Esophagus mucosa (tissue), 1 donor: ENCODE data around the gene TLN1. TPM values are rescaled to one million over a fixed set of nuclear protein-coding genes. Genes with fewer than 3 reads are reported as not detected.
A peak's percentile ranks its signal among the peaks of the same experiment; 100 is the strongest.

ENCODE experiments used
- ATAC-seq: fragments of 200-7000 bp; cut with Tn5 transposase; one replicate; pipeline ENCODE4 v1.9.1; 2020
- total RNA-seq: library from RNA; stranded (reverse); gene quantifications from one replicate; pipeline ENCODE4 v1.2.4, GENCODE V29; 2023
- donor health status: DM: yes; HTN: yes; CAD: no.

The TLN1 gene
- total RNA-seq, 1 donor from 2014 or later, result 84.6 TPM

DNA sequence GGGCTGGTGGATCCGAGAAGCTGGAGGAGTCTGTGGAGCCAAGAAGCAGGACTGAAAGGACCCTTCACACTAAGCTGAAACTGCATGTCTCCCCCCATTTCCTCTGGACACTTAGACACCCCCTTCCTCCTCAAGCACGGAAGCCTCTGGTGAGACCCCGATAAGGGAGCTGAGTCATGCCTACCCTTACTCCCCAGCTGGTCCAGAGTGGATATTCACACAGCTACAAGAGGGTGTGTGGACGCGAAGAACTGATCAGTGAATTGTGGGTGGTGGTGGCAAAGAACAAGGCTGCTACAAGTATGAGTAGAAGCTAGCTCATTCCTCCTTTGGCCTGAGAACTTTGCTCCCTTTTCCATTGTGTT is 4.3 kb downstream of the TLN1 start:
- ATAC-seq, result no peak

DNA sequence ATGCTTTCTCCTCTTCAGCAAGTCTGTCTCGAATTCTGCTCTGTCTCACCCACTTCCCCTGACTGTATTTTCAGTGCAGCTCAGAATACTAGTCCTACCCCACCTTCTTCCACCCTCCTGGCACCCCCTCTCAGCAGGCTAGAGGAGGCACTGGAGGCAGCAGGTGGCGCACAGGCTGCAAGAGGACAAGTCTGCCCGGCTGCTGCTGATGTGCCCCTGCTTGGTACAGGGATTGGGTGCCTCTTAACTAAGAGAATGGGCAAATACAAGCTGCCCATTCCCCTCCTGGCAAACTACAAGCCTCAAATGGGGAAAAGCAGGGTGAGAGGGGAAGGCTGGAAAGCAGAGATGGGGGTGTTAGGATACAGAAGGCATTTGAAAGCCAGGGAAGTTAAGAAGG is 5.1 kb downstream of the TLN1 start:
- no peak for ATAC-seq

DNA sequence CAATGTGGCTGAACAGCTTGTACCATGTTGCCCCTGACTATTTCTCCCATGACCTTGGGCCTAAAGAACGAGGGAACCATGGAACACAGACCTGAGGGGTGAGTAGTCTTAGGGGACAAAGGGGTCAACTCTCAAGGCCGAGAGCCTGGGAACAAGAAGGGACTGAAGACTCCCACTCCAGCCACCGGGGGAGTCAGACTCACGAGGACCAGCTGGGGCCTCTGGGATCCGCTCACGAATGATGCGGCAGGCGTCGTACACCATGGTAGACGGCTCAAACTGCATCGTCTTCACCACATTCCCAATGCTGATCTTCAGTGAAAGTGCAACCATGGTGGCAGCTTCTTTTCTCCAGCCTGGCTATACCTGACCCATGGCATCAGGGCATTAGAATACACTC is 6.6 kb downstream of the TLN1 start:
- ATAC-seq, result no peak

DNA sequence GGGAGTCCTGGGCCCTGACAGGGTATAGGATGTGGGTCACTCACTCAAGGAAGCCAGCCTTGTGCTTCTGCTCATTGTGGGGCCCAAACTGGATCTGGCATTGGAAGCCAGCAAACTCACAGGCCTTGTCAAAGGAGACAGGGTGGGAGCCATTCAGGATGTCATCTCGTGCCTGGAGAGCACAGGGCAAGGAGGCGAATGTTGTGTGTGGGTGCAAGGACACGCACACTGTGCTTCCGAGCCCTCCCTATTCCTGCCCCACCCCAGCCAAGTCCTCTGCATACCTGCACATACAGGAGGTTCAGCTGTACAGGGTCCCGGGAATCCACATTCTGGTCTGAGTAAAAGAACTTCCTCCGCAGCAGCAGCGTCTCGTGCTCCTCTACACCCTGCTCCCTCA is 8.1 kb downstream of the TLN1 start:
- ATAC-seq, result no peak

DNA sequence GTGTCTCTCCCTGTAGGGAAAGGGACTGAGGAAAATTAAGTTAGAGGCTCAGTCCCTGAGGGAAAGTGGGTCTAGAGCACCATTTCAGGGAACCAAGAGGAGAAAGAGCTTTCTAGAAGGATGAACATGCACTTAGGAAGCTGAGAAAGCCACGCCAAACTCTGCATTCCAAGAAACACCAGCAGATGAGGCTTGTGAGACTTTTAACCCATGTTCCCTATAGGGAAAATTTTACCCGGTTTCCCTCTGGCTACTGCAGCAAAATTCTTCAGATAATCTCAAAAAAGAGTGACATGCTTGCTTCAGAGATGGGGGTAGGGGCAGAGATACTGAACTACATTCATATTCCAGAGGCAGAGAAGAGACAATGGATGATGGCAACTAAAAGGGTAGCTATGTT is 8.6 kb downstream of the TLN1 start:
- no peak for ATAC-seq

DNA sequence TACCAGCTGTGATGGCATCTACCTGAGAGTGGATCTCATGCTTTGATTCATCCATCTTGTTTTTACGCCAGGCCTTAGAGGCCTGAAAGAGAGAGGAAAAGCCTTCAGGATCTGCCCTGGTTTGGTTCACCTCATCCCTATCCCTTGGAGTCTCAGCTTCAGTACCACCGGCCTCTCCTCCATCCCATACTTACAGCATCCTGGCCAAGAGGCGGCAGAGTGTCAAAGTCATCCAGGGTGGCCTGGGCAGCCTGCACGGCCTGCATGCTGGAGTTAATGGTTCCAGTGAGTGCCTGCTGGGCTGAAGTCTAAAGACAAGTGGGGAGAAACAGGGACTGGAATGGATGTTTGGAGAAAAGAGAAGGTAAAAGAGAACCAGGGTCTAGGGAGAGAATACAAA is 12.4 kb downstream of the TLN1 start:
- no peak for ATAC-seq

DNA sequence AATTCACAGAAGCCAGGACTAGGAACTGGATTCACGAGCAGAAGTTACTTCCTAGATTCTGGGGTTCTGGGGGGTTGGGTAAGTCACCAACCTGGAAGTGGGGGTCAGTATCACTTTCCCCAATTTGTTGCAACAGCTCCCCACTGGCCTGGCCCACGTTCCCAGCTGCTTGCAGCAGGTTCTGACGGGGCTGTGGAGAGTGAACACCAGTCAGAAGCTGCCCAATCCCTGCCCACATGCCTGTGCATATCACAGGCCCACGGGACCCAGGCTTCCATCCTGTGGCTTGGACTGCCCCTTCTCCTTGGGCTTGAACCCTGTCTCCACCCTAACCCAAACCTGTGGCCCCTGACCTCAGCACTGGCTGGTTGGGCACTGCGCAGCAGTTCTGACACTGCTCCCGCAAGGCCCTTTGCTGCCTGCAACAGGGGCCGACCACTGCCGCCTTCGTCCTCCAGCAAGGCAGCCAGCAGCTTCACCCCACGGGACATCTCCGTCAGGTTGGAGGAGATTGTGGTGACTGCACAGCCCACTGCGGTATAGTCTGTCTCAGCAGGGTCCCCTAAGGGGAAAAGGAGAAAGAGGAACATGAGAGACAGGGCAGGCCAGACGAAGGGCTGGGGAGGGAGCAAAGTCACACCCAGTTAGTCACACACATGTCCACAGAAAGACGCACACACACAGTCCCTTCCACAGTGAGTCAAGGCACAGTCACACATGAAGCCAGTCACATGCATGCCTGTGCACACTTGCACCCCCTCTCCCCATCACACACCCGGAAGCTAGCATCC is 13.1 kb downstream of the TLN1 start:
- ATAC-seq, result peak; percentile 93

DNA sequence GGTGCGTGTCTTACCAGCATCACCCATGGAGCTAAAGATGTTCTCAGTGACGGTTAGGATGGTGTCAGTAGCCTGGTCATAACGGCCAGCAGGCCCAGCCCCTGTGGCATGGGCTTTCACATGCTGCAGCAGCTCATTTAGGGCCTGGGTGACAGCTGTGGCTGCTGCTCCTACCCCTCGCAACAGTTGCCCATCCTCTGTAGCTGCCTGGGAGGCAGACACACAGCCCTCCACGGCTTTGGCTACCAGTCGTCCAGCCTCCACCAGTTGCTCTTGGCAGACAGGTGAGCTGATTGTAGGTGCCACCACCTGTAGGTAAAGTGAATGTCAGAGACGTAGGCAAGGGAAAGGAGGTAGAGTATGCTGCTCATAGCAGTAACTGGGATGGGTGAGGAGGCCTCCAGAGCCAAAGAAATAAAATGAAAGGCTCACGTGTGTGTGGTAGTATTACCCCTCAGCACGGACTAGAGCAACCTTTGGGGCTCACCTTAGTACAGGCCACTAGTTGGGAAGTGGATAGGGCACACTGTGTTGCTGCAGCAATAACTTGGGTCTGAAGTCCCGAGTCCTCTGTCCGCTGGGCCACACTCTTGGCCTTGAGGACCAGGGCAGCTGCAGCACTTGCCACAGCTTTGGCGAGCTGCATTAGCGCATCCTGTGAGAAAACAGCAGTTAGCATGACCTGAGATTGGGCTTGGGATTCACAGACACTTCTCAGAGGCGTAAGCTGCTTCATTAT is 14.7 kb downstream of the TLN1 start:
- no peak for ATAC-seq

DNA sequence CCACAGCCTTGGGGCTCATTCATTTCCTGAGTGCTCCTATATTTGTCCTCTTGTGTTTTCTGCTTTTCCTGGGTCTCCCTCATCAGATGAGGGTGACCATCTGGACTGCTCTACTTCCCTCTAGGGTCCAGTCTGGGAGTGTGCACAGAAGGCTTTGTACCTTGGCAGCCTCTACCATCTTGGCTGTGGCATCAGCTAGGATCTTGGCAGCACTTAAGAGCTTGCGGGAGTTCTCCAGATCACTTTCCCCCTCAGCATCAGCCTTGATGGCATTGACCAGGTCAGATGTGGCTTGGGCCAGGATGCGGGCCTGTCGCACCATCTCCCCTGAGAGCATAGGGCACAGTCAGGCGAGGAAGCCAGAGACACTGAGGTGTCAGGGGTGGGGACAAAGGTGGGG is 15.8 kb downstream of the TLN1 start:
- ATAC-seq, result no peak

DNA sequence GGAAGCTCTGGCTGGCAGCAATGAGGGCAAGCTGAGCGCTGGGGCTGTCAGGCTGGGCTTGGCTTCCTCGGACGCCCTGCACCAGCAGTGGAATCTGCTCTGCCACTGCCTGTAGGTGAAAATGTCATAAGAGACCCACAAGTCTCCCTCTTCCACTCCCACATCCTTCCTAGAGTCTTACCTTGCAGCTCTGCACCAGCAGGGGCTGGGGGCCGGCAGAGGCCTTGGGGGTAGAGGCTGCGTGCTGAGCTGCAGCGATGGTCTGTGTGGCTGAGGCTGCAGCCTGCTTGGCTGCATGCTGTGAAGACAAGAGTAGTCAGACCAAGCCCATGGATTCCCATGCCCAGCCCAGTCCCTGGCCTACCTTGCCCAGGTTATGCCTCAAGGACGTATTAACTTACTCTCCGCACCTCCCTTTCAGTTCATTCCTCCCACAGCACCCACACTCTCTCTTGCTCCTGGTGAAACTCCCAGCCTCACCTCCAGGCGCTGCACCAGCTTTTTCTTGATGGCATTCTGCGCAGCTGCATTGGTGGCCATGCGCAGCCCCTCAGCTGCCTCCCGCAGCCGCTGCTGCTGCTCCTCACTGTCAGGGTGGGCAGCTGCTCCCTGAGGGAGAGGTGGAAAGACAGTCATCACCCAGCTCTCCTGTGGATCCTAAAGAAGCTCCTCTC is 17.3 kb downstream of the TLN1 start:
- ATAC-seq, result no peak

DNA sequence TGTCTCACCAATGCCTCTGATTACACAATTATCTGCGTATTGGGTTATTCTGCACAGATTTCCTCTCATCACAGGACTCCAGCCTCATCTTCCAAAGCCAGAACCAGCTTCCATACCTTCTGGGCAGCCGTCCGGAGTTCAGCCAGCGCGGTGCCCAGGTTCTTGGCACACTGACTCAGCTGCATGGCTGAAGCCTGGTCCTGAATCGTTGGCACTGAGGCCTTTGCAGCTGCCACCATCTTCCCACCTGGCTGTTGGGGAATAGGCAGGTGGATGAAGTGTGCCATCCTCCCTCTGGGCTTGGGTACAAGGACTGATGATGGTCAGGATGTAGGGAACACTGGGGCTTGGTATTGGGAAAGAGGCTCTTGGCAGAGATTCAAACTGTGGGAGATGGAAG is 17.9 kb downstream of the TLN1 start:
- no peak for ATAC-seq

DNA sequence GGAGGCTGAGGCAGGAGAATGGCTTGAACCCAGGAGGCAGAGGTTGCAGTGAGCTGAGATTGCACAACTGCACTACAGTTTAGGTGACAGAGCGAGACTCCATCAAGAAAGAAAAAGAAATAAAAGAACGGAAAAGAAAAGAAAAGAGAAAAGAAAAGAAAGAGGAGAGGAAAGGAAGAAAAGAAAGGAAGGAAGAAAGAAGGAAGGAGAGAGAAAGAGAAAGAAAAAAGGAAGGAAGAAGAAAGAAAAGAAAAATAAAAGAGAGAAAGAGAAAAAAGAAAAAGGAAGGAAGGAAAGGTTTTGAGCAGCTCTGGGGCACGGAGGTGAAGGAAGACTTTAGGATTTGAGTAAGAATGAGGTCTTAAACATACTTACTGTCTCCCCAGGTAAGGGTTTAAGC is 18.4 kb downstream of the TLN1 start:
- ATAC-seq, result no peak

DNA sequence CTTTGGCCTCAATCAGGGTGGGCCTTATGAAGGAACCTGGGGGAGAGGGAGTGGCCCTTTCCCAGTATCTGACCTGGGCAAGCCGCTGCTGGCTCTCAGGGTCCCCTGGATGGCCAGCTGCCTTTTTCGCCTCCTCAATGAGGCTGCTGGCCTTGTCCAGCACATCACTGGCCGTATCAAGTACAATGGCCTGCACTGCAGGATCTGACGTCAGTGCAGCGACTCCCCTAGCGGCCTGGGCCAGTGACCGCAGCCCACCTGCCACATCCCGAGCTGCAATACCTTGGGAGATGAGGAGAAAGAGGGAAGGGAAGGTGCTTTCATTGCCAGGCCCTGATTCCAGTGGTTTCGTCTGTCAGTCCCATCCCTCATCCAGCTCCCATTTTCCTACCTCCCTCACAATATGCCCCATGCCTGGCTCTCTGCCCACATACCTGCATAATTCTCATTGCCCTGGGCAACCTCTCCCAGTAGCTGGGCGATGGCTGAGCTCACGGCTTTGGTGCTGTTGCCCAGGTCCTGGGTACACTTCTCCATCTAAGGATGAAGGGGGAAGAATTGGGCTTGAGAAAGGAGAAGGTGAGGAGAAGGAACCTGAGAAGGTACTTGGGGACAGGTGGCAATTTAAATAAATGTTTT is 19.1 kb downstream of the TLN1 start:
- ATAC-seq, result no peak

DNA sequence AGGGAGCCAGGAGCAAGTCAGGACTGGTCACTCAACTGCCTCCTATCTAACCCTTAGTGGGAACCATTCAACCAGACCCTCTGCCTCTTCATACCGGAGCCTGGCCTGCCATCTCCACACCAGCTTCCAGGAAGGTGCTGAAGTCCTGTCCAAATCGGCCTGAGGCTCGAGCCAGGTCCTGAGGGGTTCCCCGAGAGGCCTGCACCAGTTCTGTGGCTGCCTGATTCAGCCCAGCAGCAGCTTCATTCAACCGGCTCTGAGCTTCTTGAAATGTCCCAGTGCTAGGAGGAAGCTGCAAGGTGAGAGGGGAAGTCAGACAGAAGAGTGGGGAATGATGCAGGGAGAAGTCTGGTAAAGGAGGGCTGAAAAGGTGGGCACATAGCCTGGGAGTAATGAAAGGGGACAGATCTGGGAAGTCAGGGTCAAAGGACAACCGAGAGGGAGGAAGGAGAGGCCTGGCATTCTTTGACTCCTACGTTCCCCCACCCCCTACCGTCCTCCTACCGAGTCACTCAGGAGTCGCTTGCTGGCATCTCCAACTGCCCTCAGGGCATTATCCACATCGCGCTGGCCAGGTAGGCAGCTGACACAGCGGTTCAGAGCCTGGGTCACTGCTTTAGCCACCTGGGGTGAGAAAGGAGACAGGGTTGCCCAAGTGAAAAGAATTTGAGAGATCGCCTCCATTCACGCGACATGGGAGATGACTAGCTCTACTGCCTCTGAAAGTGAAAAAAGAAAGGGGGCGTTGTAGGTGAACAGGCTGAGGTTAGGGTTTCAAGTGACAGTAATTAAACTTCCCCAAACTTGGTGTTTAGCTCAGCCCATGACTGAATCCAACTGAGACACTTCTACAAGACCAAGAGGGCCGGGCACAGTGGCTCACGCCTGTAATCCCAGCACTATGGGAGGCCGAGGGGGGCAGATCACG is 20.2 kb downstream of the TLN1 start:
- no peak for ATAC-seq

DNA sequence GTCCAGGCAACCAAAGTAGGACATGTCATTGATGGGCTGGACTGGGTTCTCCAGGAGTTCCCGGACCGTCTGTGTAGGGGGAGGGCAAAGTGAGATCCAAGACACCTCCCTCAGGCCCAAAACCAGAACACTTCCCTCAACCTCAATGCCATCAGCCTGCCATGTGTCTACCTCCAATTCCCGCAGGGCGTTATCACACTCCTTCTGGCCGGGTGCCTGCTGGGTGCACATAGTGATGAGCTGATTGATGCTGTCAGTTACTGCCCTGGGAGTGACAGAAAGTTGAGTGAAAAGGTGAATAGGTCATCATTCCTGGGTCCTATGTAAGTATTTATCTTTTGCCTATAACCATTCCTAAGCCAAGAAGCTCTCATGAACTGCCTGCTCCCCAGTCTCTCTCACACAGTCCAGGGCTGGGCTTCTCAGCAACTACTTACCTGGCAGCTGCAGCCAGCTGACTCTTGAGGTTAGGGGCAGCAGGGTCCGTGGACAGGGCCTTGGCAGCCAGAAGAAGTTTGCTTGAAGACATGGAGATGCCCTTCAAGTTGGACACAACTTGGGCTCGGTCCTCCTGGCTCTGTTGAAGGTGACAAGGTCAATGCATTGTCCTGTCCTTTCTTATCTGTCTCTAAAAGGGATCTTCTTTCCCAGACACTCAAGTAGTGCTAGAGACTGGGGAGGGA is 21.0 kb downstream of the TLN1 start:
- ATAC-seq, result no peak

DNA sequence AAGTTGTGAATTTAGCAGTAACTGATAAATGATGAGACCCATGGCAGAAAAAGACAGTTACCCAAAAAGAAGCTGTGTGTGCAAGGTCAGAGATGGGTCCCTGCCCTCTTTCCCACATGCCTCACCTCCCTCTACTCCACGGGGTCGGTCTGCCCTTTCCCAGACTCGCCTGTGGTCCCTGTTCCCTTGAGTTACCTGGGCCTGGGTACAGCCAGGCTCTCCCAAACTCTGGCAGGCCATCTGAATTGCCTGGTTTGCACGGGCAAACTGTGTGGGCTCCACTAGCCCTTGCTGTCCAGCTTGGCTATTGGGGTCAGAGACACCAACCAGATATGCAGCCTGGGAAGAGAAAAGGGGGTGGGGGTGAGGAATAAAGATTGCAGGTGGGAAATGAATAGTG is 23.8 kb downstream of the TLN1 start:
- no peak for ATAC-seq

DNA sequence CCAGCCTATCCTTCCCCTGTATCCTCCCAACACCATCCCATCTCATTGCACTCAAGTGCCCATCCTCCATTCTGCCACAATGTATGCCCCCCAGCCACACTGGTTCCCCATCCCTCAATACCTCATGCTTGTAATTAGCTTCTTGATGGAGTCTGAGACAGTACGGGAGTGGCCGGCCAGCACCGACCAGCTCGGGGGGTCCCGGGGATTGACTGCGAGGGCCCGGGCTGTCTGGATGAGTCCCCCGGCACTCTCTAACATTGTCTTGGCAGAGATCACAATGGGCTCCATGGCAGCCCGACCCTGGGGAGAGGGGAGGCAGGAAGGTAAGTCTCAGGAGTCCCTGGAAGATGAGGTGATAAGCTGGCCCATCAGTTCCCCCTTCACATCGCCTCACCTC is 25.0 kb downstream of the TLN1 start:
- ATAC-seq, result no peak

DNA sequence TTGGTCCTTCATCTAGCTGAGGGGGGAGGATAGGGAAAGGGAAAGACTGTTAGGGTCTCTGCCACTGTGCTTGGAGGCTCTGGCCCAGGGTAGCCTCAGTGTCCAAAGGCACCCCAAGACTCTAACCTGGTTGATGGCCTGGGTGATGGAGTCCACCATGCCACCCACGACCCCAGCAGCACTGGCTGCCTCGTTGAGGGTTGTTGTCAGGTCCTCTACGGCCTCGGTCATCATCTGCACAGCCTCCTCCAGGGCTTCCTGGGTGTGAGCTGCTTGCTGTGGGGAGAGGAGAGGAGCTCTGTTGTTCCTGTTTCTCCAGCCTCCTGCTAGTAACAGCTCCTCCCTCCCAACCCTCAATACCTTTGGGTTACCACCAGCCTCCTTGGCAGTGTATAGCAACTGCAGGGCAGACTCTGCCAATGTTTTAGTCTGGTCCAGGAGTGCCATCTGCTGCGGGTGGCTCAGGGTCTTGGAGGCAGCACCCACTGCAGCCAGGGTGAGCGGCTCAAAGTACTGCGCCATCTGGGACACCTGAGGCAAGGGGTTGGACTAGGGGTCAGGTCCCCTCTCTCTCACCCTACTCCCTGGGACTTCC is 26.1 kb downstream of the TLN1 start:
- ATAC-seq, result peak; percentile 9

DNA sequence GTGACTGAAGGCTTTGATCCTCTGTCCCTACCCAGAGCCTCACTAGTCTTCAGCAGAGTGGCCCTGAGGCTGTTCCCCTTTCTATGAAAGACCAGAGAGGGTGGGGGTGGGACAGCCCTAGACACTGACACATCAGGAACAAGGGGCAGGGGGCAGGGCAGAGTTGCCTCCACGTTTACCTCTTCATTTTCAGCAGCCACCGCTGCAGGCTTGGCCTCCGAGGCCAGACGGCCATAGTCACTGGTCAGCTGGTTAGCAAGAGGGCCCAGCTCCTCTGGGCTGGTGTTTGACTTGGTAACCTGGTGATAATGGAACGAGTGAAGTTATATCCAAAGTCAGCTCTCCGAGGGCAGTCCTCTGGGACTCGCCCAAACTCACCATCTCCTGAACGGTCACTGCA is 26.6 kb downstream of the TLN1 start:
- ATAC-seq, result no peak

DNA sequence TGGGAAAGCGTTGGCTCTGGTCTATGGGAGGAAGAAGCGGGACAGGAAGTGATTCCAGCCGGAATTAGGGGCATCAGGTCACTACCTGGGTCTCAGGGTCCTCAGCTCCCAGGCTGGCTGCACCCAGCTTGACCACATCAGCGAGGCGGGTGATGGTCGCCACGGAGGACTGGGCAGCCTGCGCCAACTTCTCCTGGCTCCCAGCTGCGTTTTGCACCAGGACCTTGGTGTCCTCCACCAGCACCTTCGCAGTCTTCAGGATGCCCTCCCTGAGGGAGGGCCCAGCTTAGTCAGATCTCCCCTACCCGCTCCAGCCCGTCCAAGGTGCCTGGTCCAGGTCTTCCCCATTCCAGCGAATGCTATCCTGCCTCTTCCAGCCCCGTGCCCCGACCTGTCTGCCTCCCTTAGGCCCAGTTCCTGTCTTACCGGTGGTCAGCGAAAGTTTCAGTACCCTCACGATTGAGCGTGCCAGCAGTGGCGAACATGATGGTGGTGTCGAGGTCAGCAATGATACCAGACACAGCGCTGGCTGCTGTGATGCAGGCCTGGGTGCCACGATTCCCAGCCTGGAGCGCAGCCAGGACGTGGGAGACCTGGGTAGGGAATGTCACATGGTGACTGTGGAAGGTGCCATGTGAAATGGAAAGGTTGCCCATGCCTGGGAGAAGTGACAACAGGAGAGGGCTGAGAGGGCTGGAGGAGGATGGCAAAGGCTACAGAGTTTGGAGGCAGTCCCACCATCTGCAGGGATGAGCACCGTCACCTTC is 27.9 kb downstream of the TLN1 start:
- no peak for ATAC-seq
